Neural progenitor cell (in vitro differentiated cells): Measurements from ENCODE around the gene MFAP1. TPM values are rescaled to one million over a fixed set of nuclear protein-coding genes. Genes with fewer than 3 reads are reported as not detected.
A peak's percentile ranks its signal among the peaks of the same experiment; 100 is the strongest.

Experiments used
- DNase-seq: peaks from one replicate; pipeline ENCODE4 v3.0.0-alpha.2; 2016; ENCODE audit warnings: low spot score
- H2AFZ ChIP-seq: fragments of 200-600 bp; sonication (generic); replicated peaks from 2 replicates; pipeline ENCODE4 v1.6.1; 2016; ENCODE audit warnings: antibody characterized with exemption
- H3F3A ChIP-seq: fragments of 200-600 bp; sonication (generic); 2 replicates; pipeline ENCODE4 v1.6.1; 2016; ENCODE audit warnings: antibody characterized with exemption, low read depth
- H3K27ac ChIP-seq: fragments of 200-600 bp; sonication (generic); 2 replicates; pipeline ENCODE4 v1.5.1; 2016; ENCODE audit warnings: mild to moderate bottlenecking
- H3K27me3 ChIP-seq: fragments of 200-600 bp; sonication (generic); 2 replicates; pipeline ENCODE4 v1.6.1; 2016; ENCODE audit warnings: mild to moderate bottlenecking, moderate library complexity
- H3K36me3 ChIP-seq: fragments of 200-600 bp; sonication (generic); 2 replicates; pipeline ENCODE4 v1.5.1; 2016
- H3K4me1 ChIP-seq: fragments of 200-600 bp; sonication (generic); 2 replicates; pipeline ENCODE4 v1.6.1; 2016; ENCODE audit warnings: mixed run types
- H3K4me2 ChIP-seq: fragments of 200-600 bp; sonication (generic); 2 replicates; pipeline ENCODE4 v1.6.1; 2016
- H3K4me3 ChIP-seq: fragments of 200-600 bp; sonication (generic); 2 replicates; pipeline ENCODE4 v1.5.1; 2016
- H3K79me2 ChIP-seq: fragments of 200-600 bp; sonication (generic); 2 replicates; pipeline ENCODE4 v1.6.1; 2016; ENCODE audit warnings: low read depth
- H3K9ac ChIP-seq: fragments of 200-600 bp; sonication (generic); 2 replicates; pipeline ENCODE4 v1.6.1; 2016
- H3K9me3 ChIP-seq: fragments of 200-600 bp; sonication (generic); 2 replicates; pipeline ENCODE4 v1.5.1; 2016; ENCODE audit warnings: low read depth
- H4K20me1 ChIP-seq: fragments of 200-600 bp; sonication (generic); 2 replicates; pipeline ENCODE4 v1.6.1; 2016; ENCODE audit warnings: low read depth
- H3K27ac Mint-ChIP-seq: 3 replicates; pipeline ENCODE4 v1.8.0; 2021; ENCODE audit warnings: mixed read lengths
- H3K27me3 Mint-ChIP-seq: 2 replicates; pipeline ENCODE4 v1.8.0; 2022; ENCODE audit warnings: low read depth, mild to moderate bottlenecking, inconsistent platforms, moderate library complexity, mixed read lengths; ENCODE audit not compliant: insufficient read depth
- H3K36me3 Mint-ChIP-seq: 3 replicates; pipeline ENCODE4 v1.8.0; 2021; ENCODE audit warnings: mixed read lengths
- H3K4me1 Mint-ChIP-seq: 3 replicates; pipeline ENCODE4 v1.8.0; 2021; ENCODE audit warnings: mixed read lengths
- H3K4me3 Mint-ChIP-seq: 3 replicates; pipeline ENCODE4 v1.8.0; 2021; ENCODE audit warnings: mild to moderate bottlenecking, moderate library complexity, mixed read lengths
- H3K9me3 Mint-ChIP-seq: 3 replicates; pipeline ENCODE4 v1.8.0; 2020; ENCODE audit warnings: mixed read lengths
- EZH2 ChIP-seq: fragments of 200-600 bp; sonication (generic); IDR thresholded peaks from 2 replicates; pipeline ENCODE4 v1.6.1; 2017; ENCODE audit warnings: antibody characterized with exemption, mild to moderate bottlenecking, moderate library complexity
- EZH2phosphoT487 ChIP-seq: fragments of 200-600 bp; sonication (generic); IDR thresholded peaks from 2 replicates; pipeline ENCODE4 v1.6.1; 2017; ENCODE audit warnings: antibody characterized with exemption
- total RNA-seq: library from RNA; depleted of rRNA; stranded (reverse); fragments of >200 nt; gene quantifications from 2 replicates; pipeline ENCODE4 v1.2.3, GENCODE V29; 2015; ENCODE audit warnings: low replicate concordance
- TF ChIP-seq, protein P1 (sequence below): fragments of 200-600 bp; sonication (generic); IDR thresholded peaks from 2 replicates; pipeline ENCODE4 v1.5.1; 2017; ENCODE audit warnings: antibody characterized with exemption, mild to moderate bottlenecking

MFAP1 gene
- total RNA-seq, 1 donor from 2014 or later: 47.3 TPM

DNA sequence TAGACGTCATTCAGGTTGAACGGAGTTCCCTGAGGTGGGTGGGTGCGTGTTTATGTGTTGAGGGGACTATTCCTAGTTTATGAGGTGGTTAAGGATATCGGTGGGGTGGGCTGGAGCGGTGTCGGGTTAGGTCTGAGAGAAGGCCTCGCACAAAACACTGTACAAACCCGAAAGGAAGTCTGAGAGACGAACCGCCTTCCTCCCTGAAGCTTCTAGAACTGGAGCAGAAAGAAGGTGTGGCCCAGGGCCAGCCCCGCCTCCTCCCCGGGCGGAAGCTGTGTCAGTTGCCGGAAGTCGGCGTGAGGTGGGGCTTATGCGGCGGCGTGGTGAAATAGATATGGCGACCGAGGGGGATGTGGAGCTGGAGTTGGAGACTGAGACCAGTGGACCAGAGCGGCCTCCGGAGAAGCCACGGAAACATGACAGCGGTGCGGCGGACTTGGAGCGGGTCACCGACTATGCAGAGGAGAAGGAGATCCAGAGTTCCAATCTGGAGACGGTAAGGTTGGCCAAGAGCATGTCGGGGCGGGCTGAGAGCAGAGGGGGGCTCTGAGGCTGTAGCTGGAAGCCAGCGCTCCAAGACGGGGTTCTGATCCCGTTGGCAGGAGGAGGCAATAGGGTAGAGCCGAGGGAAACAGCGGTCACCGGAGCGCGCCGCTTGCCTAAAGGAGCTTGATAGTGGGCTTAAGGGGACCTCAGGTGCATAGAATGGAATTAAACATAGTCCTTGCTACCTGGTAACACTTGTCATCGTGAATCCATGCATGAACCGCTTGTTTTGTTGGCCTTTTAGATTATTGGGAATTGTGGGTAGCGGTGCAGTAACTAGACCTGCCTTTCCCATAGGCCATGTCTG is 24.0 kb downstream of the MFAP1 start, which contains the start of gene HYPK:
Gene HYPK (plus strand): TSS at position 314 of the 856 bp plus-strand sequence. CDS start 24 bp downstream, at position 338.
- Histone ChIP-seq H3K27me3 (no peaks in the 10 kb centered on the region), H3K27ac (peak within 1 kb of the TSS; percentile 87), H3K4me3 (peak within 1 kb of the TSS; percentile 77), H2AFZ (peak within 1 kb of the TSS; percentile 51), H3K79me2 (peaks cover 18% of the 10 kb centered on the region), H4K20me1 (peaks cover 11% of the 10 kb centered on the region), H3K36me3 (no peaks in the 10 kb centered on the region), H3K9me3 (no peaks in the 10 kb centered on the region), H3K4me2 (peak within 1 kb of the TSS; percentile 92), H3K9ac (peak within 1 kb of the TSS; percentile 44), H3K4me1 (peaks cover 22% of the 10 kb centered on the region), H3F3A (peaks cover 76% of the 10 kb centered on the region)
- no peak for TF ChIP-seq EZH2
- TF ChIP-seq, protein P1, sequence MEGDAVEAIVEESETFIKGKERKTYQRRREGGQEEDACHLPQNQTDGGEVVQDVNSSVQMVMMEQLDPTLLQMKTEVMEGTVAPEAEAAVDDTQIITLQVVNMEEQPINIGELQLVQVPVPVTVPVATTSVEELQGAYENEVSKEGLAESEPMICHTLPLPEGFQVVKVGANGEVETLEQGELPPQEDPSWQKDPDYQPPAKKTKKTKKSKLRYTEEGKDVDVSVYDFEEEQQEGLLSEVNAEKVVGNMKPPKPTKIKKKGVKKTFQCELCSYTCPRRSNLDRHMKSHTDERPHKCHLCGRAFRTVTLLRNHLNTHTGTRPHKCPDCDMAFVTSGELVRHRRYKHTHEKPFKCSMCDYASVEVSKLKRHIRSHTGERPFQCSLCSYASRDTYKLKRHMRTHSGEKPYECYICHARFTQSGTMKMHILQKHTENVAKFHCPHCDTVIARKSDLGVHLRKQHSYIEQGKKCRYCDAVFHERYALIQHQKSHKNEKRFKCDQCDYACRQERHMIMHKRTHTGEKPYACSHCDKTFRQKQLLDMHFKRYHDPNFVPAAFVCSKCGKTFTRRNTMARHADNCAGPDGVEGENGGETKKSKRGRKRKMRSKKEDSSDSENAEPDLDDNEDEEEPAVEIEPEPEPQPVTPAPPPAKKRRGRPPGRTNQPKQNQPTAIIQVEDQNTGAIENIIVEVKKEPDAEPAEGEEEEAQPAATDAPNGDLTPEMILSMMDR: no peak
- no peak for TF ChIP-seq EZH2phosphoT487
- Mint-ChIP-seq H3K4me3 (peak within 1 kb of the TSS; percentile 100), H3K9me3 (no peaks in the 10 kb centered on the region), H3K4me1 (peaks cover 35% of the 10 kb centered on the region), H3K36me3 (peaks cover 26% of the 10 kb centered on the region), H3K27me3 (peaks cover 3% of the 10 kb centered on the region), H3K27ac (peak within 1 kb of the TSS; percentile 96)
- DNase-seq: peak; percentile 86

DNA sequence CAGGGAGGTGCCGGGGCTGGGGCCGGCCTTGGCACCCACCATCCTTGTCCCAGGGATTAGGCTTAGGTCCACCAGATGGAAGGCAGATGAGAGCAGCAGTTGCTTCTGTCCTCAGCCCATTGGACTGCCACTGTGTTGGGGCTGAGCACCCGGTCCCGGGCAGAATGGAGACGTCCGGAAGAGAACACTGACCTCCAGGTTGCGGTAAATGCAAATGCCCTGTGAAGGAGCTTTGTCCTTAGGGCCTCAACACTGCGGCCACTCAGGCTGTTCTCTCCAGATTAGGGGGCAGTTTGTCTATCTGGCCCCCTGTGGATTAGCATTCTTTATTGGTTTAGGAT is 24.6 kb downstream of the MFAP1 start, which contains the start of gene SERINC4:
Gene SERINC4 (minus strand): TSS at position 276 of the 341 bp plus-strand sequence. CDS start 234 bp downstream, at position 42.
- Mint-ChIP-seq H3K36me3 (peaks cover 28% of the 10 kb centered on the region), H3K9me3 (no peaks in the 10 kb centered on the region), H3K4me1 (peaks cover 39% of the 10 kb centered on the region), H3K27ac (peak within 1 kb of the TSS; percentile 96), H3K27me3 (peaks cover 3% of the 10 kb centered on the region), H3K4me3 (peak within 1 kb of the TSS; percentile 100)
- H3K36me3 ChIP-seq: no peaks in the 10 kb centered on the region
- peak within 1 kb of the TSS; percentile 77 for H3K4me3 ChIP-seq
- peak within 1 kb of the TSS; percentile 44 for H3K9ac ChIP-seq
- peak within 1 kb of the TSS; percentile 87 for H3K27ac ChIP-seq
- peaks cover 74% of the 10 kb centered on the region for H3F3A ChIP-seq
- TF ChIP-seq, protein P1: no peak
- no peak for TF ChIP-seq EZH2phosphoT487
- no peak for TF ChIP-seq EZH2
- no peaks in the 10 kb centered on the region for H3K9me3 ChIP-seq
- peaks cover 23% of the 10 kb centered on the region for H3K4me1 ChIP-seq
- peaks cover 17% of the 10 kb centered on the region for H4K20me1 ChIP-seq
- no peaks in the 10 kb centered on the region for H3K27me3 ChIP-seq
- H2AFZ ChIP-seq: peak within 1 kb of the TSS; percentile 51
- H3K4me2 ChIP-seq: peak within 1 kb of the TSS; percentile 92
- peaks cover 21% of the 10 kb centered on the region for H3K79me2 ChIP-seq
- DNase-seq: peak; percentile 66

DNA sequence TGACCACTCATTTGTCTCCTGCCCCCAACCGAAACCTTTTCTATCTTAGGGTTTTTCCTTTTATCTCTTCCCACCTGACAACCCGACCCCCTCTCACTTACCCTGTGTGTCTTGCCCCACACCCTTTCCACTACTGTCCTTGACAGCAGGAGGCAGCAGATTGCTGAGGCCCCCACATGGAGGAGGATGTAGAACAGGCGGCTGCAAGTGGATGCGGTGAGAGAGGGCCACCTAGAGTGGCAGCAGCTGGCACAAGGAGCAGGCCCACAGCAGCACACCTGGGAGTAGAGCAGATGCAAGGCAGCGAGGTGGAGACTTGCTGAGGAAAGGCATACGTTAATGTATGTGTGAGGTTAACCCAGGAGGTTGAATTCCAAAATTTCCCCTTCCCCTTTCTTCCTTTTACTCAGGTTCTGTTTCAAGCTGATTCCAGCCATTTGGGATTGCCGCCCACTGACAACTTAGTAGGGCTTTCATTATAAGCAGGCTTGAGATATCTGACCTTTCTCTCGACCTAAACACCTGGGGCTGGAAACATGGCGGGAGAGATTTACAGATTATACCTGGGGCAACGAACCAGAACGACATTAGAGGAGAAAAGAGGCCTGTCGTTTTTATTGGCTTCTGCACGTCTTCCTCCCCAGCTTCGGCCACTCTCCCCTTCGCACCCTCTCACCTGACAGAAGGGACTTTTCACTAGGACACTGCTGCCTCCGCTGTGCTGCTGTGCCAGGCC is 25.1 kb downstream of the MFAP1 start:
- TF ChIP-seq EZH2: no peak
- TF ChIP-seq, protein P1: no peak
- TF ChIP-seq EZH2phosphoT487: no peak
- H3K4me1 Mint-ChIP-seq: peaks cover 41% of the 10 kb centered on the region
- peak overlapping the region; percentile 100 for H3K4me3 Mint-ChIP-seq
- Histone ChIP-seq H2AFZ (no peak overlapping the region), H3K4me2 (peak overlapping the region; percentile 92), H3K27me3 (no peaks in the 10 kb centered on the region), H3K79me2 (peaks cover 27% of the 10 kb centered on the region), H3K27ac (peak overlapping the region; percentile 87), H3K9ac (no peak overlapping the region), H3K4me3 (no peak overlapping the region), H3K4me1 (peaks cover 23% of the 10 kb centered on the region), H4K20me1 (peaks cover 23% of the 10 kb centered on the region), H3K9me3 (no peaks in the 10 kb centered on the region), H3F3A (peaks cover 69% of the 10 kb centered on the region), H3K36me3 (no peaks in the 10 kb centered on the region)
- no peak for DNase-seq
- no peaks in the 10 kb centered on the region for H3K9me3 Mint-ChIP-seq
- peaks cover 5% of the 10 kb centered on the region for H3K27me3 Mint-ChIP-seq
- peaks cover 33% of the 10 kb centered on the region for H3K36me3 Mint-ChIP-seq
- H3K27ac Mint-ChIP-seq: no peak overlapping the region
